T-helper 1 cell treated with Interleukin-12 subunit alpha and Interleukin-12 subunit beta and Interleukin-4 antibody, amounts not matched to agents 30 ng/mL and 1 ng/mL, for 36 hours (primary cell): ENCODE data around the gene CAMK2D. TPM values are rescaled to one million over a fixed set of nuclear protein-coding genes. Genes with fewer than 3 reads are reported as not detected.
"Not testable (repeated sequence)": the region's sequence is repeated elsewhere in the genome, so short reads cannot be mapped to it uniquely, and the experiment has no call there.

Experiments used
- intact Hi-C: fragments of 100-400 bp; cut with micrococcal nuclease; formaldehyde crosslinking; loops from one replicate; pipeline ENCODE4 v1.15.1; 2024
- total RNA-seq: library from RNA; stranded (reverse); gene quantifications from 2 replicates; pipeline ENCODE4 v1.2.3, GENCODE V29; 2022

The CAMK2D gene
- total RNA-seq, 1 donor from 2014 or later = 45.2 TPM

DNA sequence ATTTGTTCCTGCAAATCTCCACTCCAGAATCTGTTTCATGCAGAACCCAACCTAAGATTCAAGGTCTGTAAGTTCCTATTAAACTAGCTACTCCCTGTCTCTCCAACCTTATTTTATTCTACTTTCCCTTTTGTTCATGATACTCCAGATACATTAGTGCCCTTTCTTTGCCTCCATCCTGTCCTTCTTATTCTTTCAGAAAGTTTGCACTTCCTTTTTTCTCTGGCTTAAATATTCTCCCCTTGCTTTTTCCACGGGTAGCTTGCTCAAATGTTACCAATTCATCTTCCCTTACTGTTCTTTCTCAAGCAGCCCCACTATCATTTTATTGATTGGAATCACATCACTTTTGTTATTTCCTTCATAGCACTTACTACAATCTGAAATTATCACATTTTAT, 72.1 kb downstream of the CAMK2D start:
- intact Hi-C loops = no loop called here

DNA sequence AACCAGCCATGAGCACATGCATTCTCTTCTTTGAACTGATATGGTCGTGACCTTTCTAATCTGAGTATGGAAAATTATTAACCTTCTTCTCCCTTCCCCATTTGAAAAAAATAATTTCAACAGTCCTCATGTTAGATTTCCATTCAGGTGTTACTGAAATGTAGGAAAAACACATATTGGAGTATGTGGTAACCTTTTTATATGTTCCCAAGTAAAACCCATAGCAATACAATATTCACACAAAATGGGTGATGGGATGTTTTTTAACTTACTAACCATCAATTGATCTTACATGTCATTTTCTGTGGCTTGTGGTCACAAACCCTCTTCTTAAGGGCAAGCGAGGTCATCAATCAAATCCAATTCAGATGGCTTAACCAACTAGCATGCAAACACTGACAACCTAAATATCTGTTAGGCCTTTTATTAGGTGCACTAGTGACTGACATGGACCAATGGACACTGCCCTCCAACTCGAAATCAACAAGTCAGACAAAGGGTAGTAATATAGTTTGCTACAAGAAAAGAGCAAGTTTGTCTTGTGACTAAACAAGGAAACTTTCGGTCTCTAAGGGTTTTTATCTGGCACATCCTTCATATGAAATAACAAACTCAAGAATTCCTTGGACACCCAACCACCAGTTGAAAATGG, 74.3 kb downstream of the CAMK2D start:
- intact Hi-C loops = no loop called here

DNA sequence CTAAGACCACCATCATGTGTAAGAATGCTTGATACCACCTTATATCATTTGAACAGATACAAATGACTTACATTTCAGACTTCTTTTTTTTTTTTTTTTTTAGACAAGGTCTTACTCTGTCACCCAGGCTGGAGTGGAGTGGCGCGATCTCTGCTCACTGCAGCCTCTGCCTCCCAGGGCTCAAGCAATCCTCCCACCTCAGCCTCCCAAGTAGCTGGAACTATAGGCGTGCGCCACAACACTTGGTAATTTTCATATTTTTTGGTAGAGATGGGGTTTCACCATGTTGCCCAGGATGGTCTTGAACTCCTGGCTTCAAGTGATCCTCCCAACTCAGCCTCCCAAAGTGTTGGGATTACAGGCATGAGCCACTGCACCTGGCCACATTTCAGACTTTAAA, 76.4 kb downstream of the CAMK2D start:
- intact Hi-C loops = not testable (repeated sequence)

DNA sequence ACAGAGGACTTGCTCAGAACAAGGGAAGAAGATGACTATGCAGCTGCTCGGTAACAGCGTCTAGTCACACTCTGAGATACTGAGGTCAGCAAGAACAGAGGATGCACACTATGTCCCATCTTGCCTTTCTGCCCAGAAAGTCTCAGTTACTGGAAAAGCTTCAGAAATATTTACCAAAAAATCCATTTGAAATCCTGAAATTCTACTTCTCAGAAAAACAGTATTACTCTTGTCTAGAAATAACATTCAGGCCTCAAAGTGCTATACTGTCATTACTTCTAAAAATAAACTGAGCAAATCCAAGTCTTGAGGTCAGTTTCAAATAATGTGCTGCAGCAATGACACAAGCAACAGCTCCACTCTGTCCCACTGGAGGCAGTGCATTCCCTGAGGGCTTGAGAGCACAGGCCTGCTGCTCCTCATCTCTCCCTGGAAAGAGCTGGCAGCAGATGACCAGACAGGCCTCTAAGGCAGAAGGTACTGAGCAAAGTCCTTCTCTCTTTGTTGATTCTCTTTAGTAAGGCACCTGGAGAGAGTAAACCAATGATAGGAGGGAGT, 76.9 kb downstream of the CAMK2D start:
- intact Hi-C loops = loop anchor here (1.0 to 5.0 kb wide), 4 partner anchors 8 to 1452 kb away; partner anchors contain the start of gene AP1AR

DNA sequence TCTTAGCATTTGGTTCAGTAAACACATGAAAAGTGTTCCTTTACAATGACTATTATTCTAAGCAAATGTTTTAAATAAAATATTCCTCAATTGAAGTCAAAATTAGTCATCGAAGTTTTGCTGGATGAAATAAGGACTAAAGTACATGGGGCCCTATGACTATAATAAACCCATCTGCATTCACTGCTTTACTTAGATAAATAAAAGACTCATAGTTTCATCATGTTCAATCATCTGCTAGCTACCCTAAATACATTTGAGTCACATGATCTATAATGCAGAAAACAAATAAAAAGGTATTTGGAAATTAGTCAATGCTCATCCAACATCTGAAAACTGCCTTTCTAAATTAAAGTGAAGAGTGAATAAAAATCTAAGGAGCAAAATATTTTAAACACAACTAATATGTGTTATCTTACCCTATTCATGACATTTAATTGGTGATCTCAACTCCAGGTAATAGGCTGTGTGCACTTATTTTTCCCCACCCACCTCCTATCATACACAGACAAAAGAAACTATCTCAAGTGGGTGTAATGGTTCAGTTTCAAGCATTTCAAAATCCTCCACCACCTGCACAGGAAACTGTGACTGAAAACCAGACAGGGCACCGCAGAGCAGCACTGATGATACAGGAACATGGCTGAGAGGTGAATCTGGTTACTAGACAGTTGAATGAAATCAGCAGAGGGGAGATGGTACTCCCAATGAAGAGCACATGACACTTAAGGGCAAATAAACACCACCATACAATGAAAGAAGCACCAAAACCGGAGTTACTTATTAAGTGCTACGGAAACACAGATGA, 78.6 kb downstream of the CAMK2D start:
- intact Hi-C loops = loop anchor here (1.0 to 5.0 kb wide), 9 partner anchors 47 to 1451 kb away; partner anchors contain the start of gene AP1AR

DNA sequence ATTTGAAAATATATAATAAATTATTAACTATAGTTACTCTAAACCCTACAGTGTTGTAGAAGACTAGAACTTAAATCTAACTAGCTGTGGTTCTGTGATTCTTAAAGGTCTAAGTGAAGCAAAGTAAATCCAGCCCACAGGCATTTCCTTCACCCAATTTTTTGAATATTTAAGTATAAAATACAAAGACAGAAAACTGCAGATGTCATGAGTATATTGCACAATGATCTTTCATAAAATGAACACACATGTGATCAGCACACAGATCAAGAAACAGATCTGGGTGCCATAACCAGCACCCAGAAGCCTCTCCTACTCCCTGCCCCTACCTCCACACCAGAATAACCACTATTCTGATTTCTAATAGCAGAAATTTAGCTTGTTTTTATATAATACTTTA, 82.9 kb downstream of the CAMK2D start:
- intact Hi-C loops = no loop called here

DNA sequence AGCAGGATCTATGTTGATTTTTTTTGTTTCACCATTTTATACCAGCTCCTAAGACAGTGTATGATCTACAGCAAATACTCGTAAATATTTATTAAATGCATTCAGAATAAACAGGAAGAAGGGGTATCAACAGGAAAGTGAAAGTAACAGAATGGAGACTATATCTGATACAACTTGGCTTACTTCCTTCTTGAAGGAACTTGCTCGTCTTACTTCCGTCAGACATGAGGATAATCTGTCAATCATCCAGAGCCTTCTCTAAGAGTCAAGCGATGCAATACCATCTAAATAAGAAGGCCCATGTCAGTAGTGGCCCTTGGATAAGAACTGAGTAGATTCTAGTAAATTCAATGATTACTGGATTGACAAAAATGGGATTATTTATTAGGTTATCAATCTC, 84.2 kb downstream of the CAMK2D start:
- intact Hi-C loops = no loop called here

DNA sequence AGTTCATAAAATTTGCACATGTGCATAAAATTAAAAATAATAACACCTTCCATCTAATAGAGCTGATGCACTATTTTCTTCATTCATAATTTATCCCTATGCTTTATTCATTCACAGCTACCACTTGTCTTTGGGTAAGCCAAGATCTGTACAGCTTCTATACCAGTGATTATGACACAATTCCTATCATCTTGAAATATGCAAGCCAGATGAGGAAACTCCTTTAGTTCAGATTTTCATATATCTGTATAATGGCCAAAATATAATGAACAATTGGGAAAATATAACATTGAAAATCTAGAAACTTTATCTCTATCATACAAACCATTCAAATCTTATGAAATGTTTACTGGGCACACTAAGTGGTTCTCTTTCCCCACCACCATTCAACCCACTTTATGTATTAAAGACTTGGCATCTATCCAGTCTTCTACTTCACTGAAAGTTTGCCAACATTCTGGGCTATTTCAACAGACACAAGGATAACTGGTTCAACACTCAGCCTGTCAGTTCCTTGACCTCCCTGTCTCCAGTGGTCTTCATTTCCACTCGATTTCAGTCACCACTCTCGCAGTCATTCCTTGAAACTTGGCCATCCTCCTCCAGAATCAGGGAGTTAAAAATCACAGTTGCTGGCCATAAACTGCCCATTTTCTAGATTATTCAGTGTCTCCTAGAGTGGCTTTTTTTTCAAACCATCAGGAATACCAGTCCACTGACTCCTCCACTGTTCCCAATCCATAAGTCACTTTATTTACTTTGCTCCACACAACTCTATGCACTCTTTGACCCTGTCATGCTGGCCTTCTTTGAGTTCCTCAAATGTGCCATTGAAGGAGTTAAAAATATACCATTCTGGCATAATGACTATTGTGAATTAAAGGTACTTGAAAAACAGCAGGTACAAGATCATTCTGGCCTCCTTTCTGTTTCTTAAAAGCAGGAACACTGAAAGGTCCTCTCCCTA, 85.5 kb downstream of the CAMK2D start:
- intact Hi-C loops = no loop called here

DNA sequence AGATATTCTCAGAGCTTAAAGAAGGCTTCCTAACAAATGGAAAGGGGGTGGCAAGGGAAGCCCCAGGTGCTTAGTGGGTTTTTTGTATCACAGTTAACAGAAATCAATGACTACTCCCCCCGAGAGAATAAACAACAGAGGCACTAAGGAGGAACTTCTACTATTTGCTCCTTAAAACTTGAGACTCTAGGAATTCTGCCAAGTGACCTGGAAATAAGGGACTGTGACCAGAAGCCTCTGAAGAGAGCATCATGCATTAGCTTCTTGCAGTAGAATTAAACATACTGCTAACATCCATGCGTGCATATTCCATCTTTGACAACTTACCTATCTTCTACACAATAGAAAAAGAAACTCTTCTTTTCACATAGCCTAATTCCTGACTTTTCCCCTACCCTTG, 86.8 kb downstream of the CAMK2D start:
- intact Hi-C loops = no loop called here

DNA sequence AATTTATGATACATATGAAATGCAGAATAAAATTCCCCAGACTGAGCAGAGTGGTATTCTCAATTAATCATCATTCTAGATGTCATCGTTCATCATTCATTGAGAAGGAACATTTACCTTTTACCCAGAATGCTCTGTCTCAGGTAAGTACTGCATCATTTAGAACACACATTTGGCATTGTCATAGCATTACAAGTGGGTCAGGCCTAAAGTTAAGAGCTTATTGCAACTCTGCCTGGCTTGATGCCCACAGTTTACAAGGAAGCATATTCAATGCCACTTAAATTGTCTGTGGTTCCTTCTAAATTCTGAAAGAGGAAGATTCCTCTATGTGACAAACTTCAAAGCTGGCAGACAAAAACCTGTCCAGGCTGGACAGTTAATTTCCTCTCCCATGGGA, 87.3 kb downstream of the CAMK2D start:
- intact Hi-C loops = no loop called here

DNA sequence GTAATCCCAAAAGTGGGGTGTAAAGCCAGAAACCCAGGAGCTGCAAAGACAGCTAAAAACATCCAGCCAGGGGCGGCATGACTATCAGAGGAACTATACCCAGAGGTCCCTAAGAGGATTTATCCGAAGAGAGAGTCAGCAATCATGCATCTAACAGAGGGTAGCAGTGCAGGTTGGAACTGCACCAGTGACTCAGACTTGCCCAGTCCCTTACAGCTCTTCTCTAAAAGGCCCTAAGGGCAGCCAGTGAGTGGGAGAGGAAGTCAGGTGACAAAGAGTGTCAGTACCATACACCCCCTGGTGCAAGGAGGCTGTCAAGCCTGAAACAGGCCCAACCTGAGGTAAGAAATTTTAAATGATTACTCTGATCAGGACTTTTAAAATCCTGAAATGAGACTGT, 88.1 kb downstream of the CAMK2D start:
- intact Hi-C loops = loop anchor here (1.0 kb wide), 1 partner anchor 126 kb away; no protein-coding TSS in a partner anchor

DNA sequence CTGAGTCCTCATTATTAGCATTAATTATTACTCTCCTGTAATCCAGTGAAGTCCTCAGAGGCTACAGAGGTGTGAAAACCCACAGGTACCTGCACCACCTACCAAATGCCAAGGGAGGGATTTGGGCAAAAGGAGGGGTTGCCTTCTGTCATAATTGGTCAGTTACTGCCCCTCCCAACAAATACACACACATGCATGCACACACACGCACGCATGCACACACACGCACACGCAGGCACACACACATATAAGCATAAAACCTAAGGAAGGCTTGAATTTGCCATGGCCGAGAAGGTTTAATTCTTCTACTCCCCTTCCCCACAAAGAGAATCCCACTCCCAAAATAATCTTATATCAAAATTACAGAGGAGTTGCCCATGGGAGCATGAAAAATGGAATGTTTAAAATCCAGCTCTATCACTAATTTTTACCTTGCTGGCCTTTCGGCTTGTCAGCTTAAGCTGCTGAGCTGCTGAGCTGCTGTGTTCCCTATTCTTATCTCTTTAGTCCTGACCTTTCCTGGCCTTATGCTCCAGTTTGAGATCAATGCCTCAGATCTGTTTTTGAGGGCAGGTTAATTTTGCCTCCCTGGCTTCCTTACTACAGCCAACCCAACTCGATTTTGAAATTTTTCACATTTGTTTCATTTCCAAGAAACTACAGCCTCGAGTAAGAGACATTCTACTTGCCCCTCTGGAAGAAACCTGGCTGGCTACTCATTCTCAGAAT, 95.0 kb downstream of the CAMK2D start:
- intact Hi-C loops = no loop called here

DNA sequence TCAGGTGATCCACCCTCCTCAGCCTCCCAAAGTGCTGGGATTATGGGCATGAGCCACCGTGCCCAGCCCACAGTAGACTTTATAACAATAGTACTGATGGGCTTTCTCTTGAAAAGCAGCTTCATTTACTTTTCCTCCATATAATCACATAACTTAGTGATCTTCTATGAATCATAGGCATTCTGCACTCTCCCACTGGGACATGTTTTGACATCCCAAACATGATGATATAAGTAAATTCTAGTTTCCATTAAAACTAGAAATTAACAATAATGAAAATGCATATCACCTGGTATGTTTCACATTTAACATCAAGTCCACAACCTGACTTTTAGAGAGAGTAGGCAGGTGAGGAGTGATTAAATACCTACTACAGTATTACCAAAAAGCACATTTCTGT, 96.5 kb downstream of the CAMK2D start:
- intact Hi-C loops = no loop called here

DNA sequence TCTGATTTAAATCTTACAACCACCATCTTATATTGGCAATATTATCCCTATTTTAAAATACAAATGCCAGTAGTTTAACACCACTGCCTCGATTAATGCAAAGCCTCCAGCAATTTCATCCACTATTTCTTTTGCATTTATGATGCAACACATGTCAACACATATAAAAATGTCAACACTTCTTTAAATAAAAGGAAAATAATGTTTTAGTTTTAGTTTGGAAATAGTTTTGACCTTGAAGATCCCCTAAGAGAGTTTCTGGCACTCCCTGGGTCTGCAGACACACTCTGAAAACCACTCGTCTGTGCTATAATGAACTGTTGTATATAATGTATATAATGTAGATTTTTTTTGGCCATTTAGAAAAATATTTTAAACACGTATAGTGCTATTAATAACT, 99.0 kb downstream of the CAMK2D start:
- intact Hi-C loops = no loop called here

DNA sequence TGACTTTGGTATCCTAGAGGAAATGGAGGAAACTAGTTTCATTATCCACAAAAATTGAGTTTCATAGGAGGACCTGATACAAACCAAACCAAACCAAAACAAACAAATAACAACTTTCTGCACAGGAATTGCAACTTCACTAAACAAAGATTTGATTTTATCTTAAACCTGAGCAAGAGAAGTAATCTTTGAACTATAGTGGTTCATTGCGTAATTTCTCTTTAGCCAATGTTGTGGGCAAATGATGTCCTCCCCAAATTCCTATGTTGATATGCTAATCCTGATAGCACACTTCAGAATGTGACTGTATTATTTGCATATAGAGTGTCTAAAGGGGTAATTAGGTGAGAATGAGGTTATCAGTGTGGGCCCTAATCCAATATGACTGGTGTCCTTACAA, 102.4 kb downstream of the CAMK2D start:
- intact Hi-C loops = no loop called here

DNA sequence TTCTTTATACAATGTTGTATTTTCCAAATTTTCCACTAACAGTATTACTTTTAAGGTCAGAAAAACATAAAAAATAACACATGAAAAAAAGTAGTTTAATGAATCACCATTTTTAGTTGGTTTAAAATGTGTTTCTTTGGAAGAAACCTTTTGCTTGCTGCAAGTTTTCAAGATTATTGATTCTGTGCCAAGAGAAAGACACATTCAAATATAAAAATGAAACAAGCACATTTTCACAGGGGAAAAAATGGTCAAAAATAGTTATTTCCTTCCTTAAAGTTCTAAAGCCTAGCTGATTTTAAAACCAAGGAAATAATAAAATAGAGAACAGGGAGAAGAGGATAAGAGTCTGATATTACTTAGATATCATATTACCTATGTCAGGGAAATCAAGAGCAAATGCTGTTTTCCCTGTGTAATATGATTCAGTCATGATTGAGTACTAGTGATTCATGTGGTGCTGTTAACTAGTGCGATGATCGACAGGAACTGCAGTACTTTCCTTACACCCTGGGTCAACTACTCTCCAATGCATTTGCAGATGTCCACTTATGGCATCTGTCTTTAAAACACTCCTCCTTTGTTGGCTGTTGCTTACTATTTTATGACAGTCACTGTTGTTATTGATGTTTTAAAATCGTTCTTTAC, 103.8 kb downstream of the CAMK2D start:
- intact Hi-C loops = no loop called here

DNA sequence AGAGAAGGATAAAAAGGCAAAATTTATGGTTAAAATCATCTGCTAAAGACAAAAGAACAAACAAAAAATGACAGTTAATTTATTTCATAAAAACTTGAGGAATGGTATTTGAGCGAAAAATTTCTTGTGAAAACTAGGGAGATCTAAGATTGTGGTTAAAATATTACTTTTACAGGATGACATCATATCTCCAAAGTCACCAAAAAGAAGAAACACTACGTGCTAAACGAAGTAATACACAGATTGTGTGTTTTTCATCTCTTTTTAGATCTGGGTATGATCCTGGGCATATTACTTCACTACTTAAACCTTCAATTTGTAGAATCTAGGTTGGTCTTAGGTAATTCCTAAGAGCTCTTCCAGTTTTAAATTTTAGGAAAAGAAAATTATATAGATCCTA, 107.7 kb downstream of the CAMK2D start:
- intact Hi-C loops = no loop called here

DNA sequence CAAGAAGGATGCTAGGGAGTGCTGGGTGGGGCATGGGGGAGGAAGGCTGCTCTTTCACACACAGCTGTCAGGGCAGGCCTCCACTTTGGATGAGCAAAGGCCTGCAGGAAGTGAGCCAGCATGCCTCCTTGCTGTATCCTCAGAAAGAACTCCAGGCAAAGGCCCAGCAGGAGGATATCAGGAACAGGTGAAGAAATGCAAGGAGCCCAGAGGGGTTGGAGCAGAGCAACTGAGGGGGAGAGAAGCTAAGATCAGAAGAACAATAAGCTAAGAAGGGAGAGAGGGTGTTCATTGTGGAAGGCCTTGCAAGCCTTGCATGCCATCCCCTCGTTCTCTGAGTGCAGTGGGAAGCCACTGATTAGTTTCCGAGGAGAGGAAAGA, 115.1 kb downstream of the CAMK2D start:
- intact Hi-C loops = no loop called here

DNA sequence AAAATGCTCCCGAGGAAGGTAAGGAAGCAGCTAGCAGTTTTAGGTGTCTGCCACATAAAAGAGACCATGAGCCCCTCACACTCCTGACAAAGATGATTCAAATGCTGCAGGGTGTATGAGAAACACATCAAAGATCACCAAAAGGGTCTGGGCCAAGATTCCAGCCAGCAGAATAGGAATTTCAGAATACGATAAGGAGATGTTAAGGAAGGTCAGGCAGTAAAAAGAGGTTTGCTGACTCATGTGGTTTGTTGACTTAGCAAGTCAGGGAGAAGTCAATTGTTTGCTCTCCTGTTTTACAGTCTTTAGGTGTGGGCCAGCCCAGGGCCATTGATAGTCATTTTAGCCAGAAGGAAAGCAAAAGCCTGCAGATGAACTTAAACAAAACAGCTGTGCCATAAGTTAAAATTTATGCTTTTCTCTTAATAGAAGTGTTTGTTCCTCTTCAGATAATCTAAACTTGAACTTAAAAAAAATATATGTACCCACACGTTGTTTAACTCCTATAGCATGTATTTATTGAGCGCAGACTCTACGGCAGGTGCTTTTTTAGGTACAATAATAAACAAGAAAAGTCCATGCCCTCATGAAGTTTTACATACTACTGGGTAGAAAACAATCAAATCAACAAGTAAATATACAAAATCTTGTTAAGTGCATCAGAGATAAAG, 115.6 kb downstream of the CAMK2D start:
- intact Hi-C loops = no loop called here

DNA sequence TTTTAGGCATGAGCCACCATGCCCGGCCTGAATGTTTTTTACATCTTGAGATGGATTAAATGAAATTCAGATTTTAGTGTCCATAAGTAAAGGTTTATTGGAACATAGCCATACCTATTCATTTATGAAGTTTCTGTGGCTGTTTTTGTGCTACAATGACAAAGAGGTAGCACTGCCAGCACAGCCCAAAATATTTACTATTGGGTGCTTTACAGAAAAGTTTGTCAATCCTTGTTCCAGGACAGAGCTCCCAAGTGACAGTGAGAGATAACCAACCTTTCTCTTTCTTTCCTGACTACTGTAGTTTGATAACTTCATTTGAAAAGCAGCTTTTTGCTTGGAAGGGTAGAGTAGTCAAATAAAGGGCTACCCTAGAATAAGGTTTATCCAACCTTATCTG, 116.2 kb downstream of the CAMK2D start:
- intact Hi-C loops = no loop called here
